HFFc6 (cell line): Measurements from ENCODE around the gene INTS15. TPM values are rescaled to one million over a fixed set of nuclear protein-coding genes. Genes with fewer than 3 reads are reported as not detected.

ENCODE experiments used
- DNase-seq: peaks from one replicate; pipeline ENCODE4 v3.0.0-alpha.2; 2018
- H3K27ac Mint-ChIP-seq: 2 replicates; pipeline ENCODE4 v1.8.0; 2020; ENCODE audit warnings: mild to moderate bottlenecking, mixed read lengths
- H3K27me3 Mint-ChIP-seq: 2 replicates; pipeline ENCODE4 v1.8.0; 2021; ENCODE audit warnings: mild to moderate bottlenecking, moderate library complexity, mixed read lengths; ENCODE audit not compliant: insufficient read depth
- H3K36me3 Mint-ChIP-seq: 2 replicates; pipeline ENCODE4 v1.8.0; 2021; ENCODE audit warnings: low read depth, mixed read lengths
- H3K4me1 Mint-ChIP-seq: 2 replicates; pipeline ENCODE4 v1.8.0; 2020; ENCODE audit warnings: low read depth, mixed read lengths
- H3K4me3 Mint-ChIP-seq: 2 replicates; pipeline ENCODE4 v1.8.0; 2020; ENCODE audit warnings: mild to moderate bottlenecking, moderate library complexity, mixed read lengths
- H3K9me3 Mint-ChIP-seq: 2 replicates; pipeline ENCODE4 v1.8.0; 2020; ENCODE audit warnings: mild to moderate bottlenecking, mixed read lengths
- CTCF ChIP-seq: fragments of 200-600 bp; sonication (generic); IDR thresholded peaks from 2 replicates; pipeline ENCODE4 v1.5.0; 2021; ENCODE audit warnings: antibody characterized with exemption, mild to moderate bottlenecking
- total RNA-seq, 6 experiments: library from RNA; stranded (reverse); fragmentation: NEBNext Ultra II Directional; extraction: Animal tissue kit (Norgen Biotek cat#: 25700); gene quantifications; 2 replicates in 1 of 6; 3 replicates in 5 of 6; pipeline ENCODE4 v1.2.3, GENCODE V29; 2021

INTS15 gene
- total RNA-seq, 6 experiments from 2014 or later = 14.9 to 17.9 (median 17.4) TPM

- no peak for TF ChIP-seq CTCF
- no peak overlapping the region for H3K4me3 Mint-ChIP-seq
- H3K27me3 Mint-ChIP-seq = peaks cover 39% of the 10 kb centered on the region
Measured at GRCh38 chr7:6615723-6616555, 26.1 kb downstream of the INTS15 start.

GRCh38 chr7:6616854-6617643 lies 27.2 kb downstream of the INTS15 start:
- Mint-ChIP-seq H3K4me3 (no peak overlapping the region), H3K36me3 (no peaks in the 10 kb centered on the region)
- TF ChIP-seq CTCF = no peak

More at GRCh38 chr7:6615723-6616555, 26.1 kb downstream of the INTS15 start:
- DNase-seq = no peak
- H3K9me3 Mint-ChIP-seq = no peaks in the 10 kb centered on the region
- H3K27ac Mint-ChIP-seq = no peak overlapping the region
- no peaks in the 10 kb centered on the region for H3K4me1 Mint-ChIP-seq
- no peaks in the 10 kb centered on the region for H3K36me3 Mint-ChIP-seq

GRCh38 chr7:6618621-6619020 lies 28.8 kb downstream of the INTS15 start:
- peak; percentile 54 for DNase-seq
- no peak for TF ChIP-seq CTCF
- H3K4me1 Mint-ChIP-seq = no peaks in the 10 kb centered on the region
- peaks cover 45% of the 10 kb centered on the region for H3K27me3 Mint-ChIP-seq
- H3K4me3 Mint-ChIP-seq = no peak overlapping the region
- no peaks in the 10 kb centered on the region for H3K9me3 Mint-ChIP-seq
- H3K27ac Mint-ChIP-seq = no peak overlapping the region
- no peaks in the 10 kb centered on the region for H3K36me3 Mint-ChIP-seq

More at GRCh38 chr7:6616854-6617643, 27.2 kb downstream of the INTS15 start:
- H3K9me3 Mint-ChIP-seq = no peaks in the 10 kb centered on the region
- H3K27ac Mint-ChIP-seq = no peak overlapping the region
- no peak for DNase-seq
- peaks cover 44% of the 10 kb centered on the region for H3K27me3 Mint-ChIP-seq
- no peaks in the 10 kb centered on the region for H3K4me1 Mint-ChIP-seq

- H3K4me3 Mint-ChIP-seq = no peak overlapping the region
- H3K27me3 Mint-ChIP-seq = peaks cover 44% of the 10 kb centered on the region
- H3K9me3 Mint-ChIP-seq = no peaks in the 10 kb centered on the region
- TF ChIP-seq CTCF = no peak
- H3K27ac Mint-ChIP-seq = no peak overlapping the region
- H3K36me3 Mint-ChIP-seq = no peaks in the 10 kb centered on the region
- no peaks in the 10 kb centered on the region for H3K4me1 Mint-ChIP-seq
- no peak for DNase-seq
Measured at GRCh38 chr7:6619961-6620360, 30.1 kb downstream of the INTS15 start.

- Mint-ChIP-seq H3K4me3 (no peak overlapping the region), H3K36me3 (no peaks in the 10 kb centered on the region), H3K27me3 (peaks cover 42% of the 10 kb centered on the region), H3K27ac (no peak overlapping the region), H3K4me1 (no peaks in the 10 kb centered on the region), H3K9me3 (no peaks in the 10 kb centered on the region)
- no peak for TF ChIP-seq CTCF
- no peak for DNase-seq
Measured at GRCh38 chr7:6621195-6622133, 31.6 kb downstream of the INTS15 start.
